CD4-positive, alpha-beta T cell (primary cell): ENCODE measurements around the gene SNCG. TPM values are rescaled to one million over a fixed set of nuclear protein-coding genes. Genes with fewer than 3 reads are reported as not detected.
"Not testable (repeated sequence)": the region's sequence is repeated elsewhere in the genome, so short reads cannot be mapped to it uniquely, and the experiment has no call there.

Source experiments
- ATAC-seq: fragments of 200-7000 bp; cut with Tn5 transposase; one replicate; pipeline ENCODE4 v1.10.0; 2022; ENCODE audit warnings: mild to moderate bottlenecking; ENCODE audit not compliant: poor library complexity
- CTCF ChIA-PET: fragments of 350-600 bp; sonication (Branson Sonifier 250); formaldehyde crosslinking; loops from one replicate; lab custom pipeline; 2021; ENCODE audit warnings: antibody characterized with exemption, inconsistent platforms; lab: Charles Lee
- POLR2A ChIA-PET: fragments of 350-600 bp; sonication (Branson Sonifier 250); formaldehyde crosslinking; loops from one replicate; lab custom pipeline; 2021; ENCODE audit warnings: antibody characterized with exemption, inconsistent platforms; lab: Charles Lee
- DNase-seq, 14 experiments: peaks; one replicate each; pipeline ENCODE4 v3.0.0-alpha.2; 2013 to 2020; ENCODE audit warnings: mixed read lengths in 2 of 14
- H3K27ac ChIP-seq, 2 donors: one replicate each; pipeline versions ENCODE4 v1.5.1 to v1.7.0; 2013; ENCODE audit warnings: low read length in 2 of 2, low read depth in 1 of 2, mild to moderate bottlenecking in 1 of 2
- H3K27me3 ChIP-seq, 2 experiments: 1 replicate in 1 of 2; 2 replicates in 1 of 2; pipeline versions ENCODE4 v1.6.1 to v1.7.0; 2013; ENCODE audit warnings: low read length in 2 of 2, control low read depth in 1 of 2, mild to moderate bottlenecking in 1 of 2, moderate library complexity in 1 of 2; ENCODE audit not compliant: insufficient read depth in 2 of 2, control insufficient read depth in 1 of 2
- H3K36me3 ChIP-seq: one replicate; pipeline ENCODE4 v1.6.1; 2013; ENCODE audit warnings: low read length, control low read depth; ENCODE audit not compliant: insufficient read depth
- H3K4me1 ChIP-seq: one replicate; pipeline ENCODE4 v1.6.1; 2013; ENCODE audit warnings: low read length, control low read depth; ENCODE audit not compliant: insufficient read depth
- H3K4me3 ChIP-seq: one replicate; pipeline ENCODE4 v1.5.1; 2013; ENCODE audit warnings: mild to moderate bottlenecking, low read length, moderate library complexity
- H3K9me3 ChIP-seq, 2 experiments: 1 replicate in 1 of 2; 2 replicates in 1 of 2; pipeline versions ENCODE4 v1.6.1 to v1.7.0; 2013; ENCODE audit warnings: low read length in 2 of 2, mild to moderate bottlenecking in 2 of 2, control low read depth in 1 of 2, moderate library complexity in 1 of 2; ENCODE audit not compliant: control insufficient read depth in 1 of 2, insufficient read depth in 1 of 2
- H3K27ac Mint-ChIP-seq: one replicate; pipeline ENCODE4 v1.8.0; 2020; ENCODE audit warnings: mixed read lengths
- H3K27me3 Mint-ChIP-seq: one replicate; pipeline ENCODE4 v1.8.0; 2021; ENCODE audit warnings: mixed read lengths
- H3K36me3 Mint-ChIP-seq: one replicate; pipeline ENCODE4 v1.8.0; 2021; ENCODE audit warnings: low read depth, mixed read lengths
- H3K4me1 Mint-ChIP-seq: one replicate; pipeline ENCODE4 v1.8.0; 2021; ENCODE audit warnings: low read depth, mixed read lengths
- H3K4me3 Mint-ChIP-seq: one replicate; pipeline ENCODE4 v1.8.0; 2020; ENCODE audit warnings: mild to moderate bottlenecking, mixed read lengths
- H3K9me3 Mint-ChIP-seq: one replicate; pipeline ENCODE4 v1.8.0; 2020; ENCODE audit warnings: mixed read lengths
- intact Hi-C, 2 experiments: fragments of 100-400 bp; cut with DNase I in 1 of 2; cut with micrococcal nuclease in 1 of 2; formaldehyde crosslinking; loops; one replicate each; pipeline versions ENCODE4 v1.15.1 to v1.9.0; 2023 to 2025; cut with DNase I, micrococcal nuclease
- total RNA-seq, 174 experiments: library from RNA in 2 of 174; stranded (reverse) in 2 of 174; gene quantifications; one replicate each; pipeline ENCODE4 v1.2.3 and lab custom pipeline; 2021 to 2026
- TF ChIP-seq, protein P1 (sequence below): fragments of 200-600 bp; IDR thresholded peaks from one replicate; pipeline ENCODE4 v1.8.0; 2022; ENCODE audit warnings: antibody characterized with exemption, mild to moderate bottlenecking

SNCG gene
- total RNA-seq, 2 experiments from 2014 or later, result not detected

DNA sequence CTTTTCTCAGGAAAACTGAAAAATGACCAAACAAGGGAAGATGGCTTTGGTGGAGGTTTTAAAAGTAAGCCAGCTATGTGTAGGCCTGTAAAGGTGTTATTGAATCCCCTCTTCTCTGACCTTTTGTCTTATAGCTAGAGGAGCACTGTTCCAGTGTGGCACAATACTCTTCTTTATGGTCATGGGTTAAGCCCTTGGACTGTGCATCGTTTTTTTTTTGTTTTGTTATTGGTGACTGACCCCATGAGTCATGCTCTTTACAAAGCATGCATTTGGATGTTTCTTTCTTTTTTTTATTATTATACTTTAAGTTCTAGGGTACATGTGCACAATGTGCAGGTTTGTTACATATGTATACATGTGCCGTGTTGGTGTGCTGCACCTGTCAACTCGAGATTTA, 42.1 kb downstream of the SNCG start:
- H3K27me3 Mint-ChIP-seq, result no peaks in the 10 kb centered on the region
- POLR2A ChIA-PET, result no interaction called here
- CTCF ChIA-PET, result no interaction called here

GRCh38 chr10:87007124-87007523, 48.7 kb downstream of the SNCG start:
- H3K4me3 Mint-ChIP-seq, CTCF ChIA-PET, H3K27ac Mint-ChIP-seq, H3K36me3 Mint-ChIP-seq, H3K27me3 Mint-ChIP-seq, H3K27ac ChIP-seq, H3K36me3 ChIP-seq, H3K4me1 Mint-ChIP-seq, H3K4me3 ChIP-seq, DNase-seq, intact Hi-C loops, ATAC-seq, H3K9me3 Mint-ChIP-seq, H3K27me3 ChIP-seq, H3K4me1 ChIP-seq, POLR2A ChIA-PET, H3K9me3 ChIP-seq: not testable (repeated sequence)

More for the DNA sequence above, 42.1 kb downstream of the SNCG start:
- H3K36me3 ChIP-seq, result no peaks in the 10 kb centered on the region
- Mint-ChIP-seq H3K4me1 (no peaks in the 10 kb centered on the region), H3K4me3 (no peak overlapping the region), H3K27ac (no peak overlapping the region), H3K36me3 (no peaks in the 10 kb centered on the region), H3K9me3 (no peaks in the 10 kb centered on the region)
- no peak for DNase-seq
- no peaks in the 10 kb centered on the region for H3K9me3 ChIP-seq
- no peaks in the 10 kb centered on the region for H3K4me1 ChIP-seq
- ATAC-seq, result no peak
- intact Hi-C loops, result no loop called here
- TF ChIP-seq, protein P1, sequence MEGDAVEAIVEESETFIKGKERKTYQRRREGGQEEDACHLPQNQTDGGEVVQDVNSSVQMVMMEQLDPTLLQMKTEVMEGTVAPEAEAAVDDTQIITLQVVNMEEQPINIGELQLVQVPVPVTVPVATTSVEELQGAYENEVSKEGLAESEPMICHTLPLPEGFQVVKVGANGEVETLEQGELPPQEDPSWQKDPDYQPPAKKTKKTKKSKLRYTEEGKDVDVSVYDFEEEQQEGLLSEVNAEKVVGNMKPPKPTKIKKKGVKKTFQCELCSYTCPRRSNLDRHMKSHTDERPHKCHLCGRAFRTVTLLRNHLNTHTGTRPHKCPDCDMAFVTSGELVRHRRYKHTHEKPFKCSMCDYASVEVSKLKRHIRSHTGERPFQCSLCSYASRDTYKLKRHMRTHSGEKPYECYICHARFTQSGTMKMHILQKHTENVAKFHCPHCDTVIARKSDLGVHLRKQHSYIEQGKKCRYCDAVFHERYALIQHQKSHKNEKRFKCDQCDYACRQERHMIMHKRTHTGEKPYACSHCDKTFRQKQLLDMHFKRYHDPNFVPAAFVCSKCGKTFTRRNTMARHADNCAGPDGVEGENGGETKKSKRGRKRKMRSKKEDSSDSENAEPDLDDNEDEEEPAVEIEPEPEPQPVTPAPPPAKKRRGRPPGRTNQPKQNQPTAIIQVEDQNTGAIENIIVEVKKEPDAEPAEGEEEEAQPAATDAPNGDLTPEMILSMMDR, result no peak
- H3K27ac ChIP-seq, result no peak overlapping the region
- H3K27me3 ChIP-seq, result no peaks in the 10 kb centered on the region
- H3K4me3 ChIP-seq, result no peak overlapping the region

DNA sequence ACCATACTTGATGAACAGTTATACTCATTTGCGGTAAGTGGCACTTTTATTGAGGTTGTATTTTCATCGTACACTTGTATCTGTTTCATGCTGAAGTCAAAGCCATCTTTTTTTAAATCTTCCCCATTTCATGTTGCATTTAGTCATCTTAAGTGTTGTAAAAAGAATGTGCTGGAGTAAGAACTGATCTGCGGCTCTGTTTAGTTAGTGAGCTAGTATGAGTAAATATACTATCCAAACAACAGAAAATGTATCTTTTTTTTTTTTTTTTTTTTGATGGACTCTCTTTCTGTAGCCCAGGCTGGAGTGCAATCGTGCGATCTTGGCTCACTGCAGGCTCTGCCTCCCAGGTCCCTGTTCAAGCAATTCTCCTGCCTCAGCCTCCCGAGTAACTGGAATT, 49.3 kb downstream of the SNCG start:
- H3K27ac ChIP-seq, H3K4me3 Mint-ChIP-seq, CTCF ChIA-PET, H3K27me3 ChIP-seq, ATAC-seq, H3K4me1 Mint-ChIP-seq, H3K4me3 ChIP-seq, H3K4me1 ChIP-seq, H3K9me3 ChIP-seq, H3K27me3 Mint-ChIP-seq, H3K9me3 Mint-ChIP-seq, H3K36me3 Mint-ChIP-seq, DNase-seq, POLR2A ChIA-PET, intact Hi-C loops, H3K27ac Mint-ChIP-seq, H3K36me3 ChIP-seq: not testable (repeated sequence)

DNA sequence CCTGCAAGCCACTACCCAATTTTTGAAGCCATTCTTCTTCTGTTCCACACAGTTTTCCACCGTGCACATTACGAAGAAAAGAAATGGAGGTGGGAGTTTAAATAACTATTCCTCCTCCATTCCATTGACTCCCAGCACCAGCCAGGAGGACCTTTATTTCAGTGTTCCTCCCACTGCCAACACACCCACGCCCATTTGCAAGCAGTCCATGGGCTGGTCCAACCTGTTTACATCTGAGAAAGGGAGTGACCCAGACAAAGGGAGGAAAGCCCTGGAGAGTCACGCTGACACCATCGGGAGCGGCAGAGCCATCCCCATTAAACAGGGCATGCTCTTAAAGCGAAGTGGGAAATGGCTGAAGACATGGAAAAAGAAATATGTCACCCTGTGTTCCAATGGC, 49.9 kb downstream of the SNCG start:
- CTCF ChIA-PET, ATAC-seq, POLR2A ChIA-PET, H3K4me3 ChIP-seq, H3K36me3 ChIP-seq, H3K9me3 ChIP-seq, H3K27me3 Mint-ChIP-seq, H3K27ac Mint-ChIP-seq, H3K4me1 ChIP-seq, H3K36me3 Mint-ChIP-seq, H3K27me3 ChIP-seq, intact Hi-C loops, H3K9me3 Mint-ChIP-seq, DNase-seq, H3K4me3 Mint-ChIP-seq, H3K27ac ChIP-seq, H3K4me1 Mint-ChIP-seq: not testable (repeated sequence)

DNA sequence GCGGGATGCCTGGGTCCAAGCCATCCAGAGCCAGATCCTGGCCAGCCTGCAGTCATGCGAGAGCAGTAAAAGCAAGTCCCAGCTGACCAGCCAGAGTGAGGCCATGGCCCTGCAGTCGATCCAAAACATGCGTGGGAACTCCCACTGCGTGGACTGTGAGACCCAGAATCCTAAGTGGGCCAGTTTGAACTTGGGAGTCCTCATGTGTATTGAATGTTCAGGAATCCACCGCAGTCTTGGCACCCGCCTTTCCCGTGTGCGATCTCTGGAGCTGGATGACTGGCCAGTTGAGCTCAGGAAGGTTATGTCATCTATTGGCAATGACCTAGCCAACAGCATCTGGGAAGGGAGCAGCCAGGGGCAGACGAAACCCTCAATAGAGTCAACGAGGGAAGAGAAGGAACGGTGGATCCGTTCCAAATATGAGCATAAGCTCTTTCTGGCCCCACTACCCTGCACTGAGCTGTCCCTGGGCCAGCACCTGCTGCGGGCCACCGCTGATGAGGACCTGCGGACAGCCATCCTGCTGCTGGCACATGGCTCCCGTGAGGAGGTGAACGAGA, 50.8 kb downstream of the SNCG start:
- H3K36me3 ChIP-seq, H3K4me3 Mint-ChIP-seq, CTCF ChIA-PET, H3K9me3 Mint-ChIP-seq, H3K4me1 Mint-ChIP-seq, POLR2A ChIA-PET, H3K9me3 ChIP-seq, H3K4me1 ChIP-seq, H3K27me3 Mint-ChIP-seq, DNase-seq, H3K27ac ChIP-seq, H3K27me3 ChIP-seq, H3K27ac Mint-ChIP-seq, intact Hi-C loops, ATAC-seq, H3K36me3 Mint-ChIP-seq, H3K4me3 ChIP-seq: not testable (repeated sequence)

Other genes with a start within 250 kb of the SNCG start
- gene BMPR1A, start 202.0 kb upstream of the SNCG start, total RNA-seq, result 1 to 10 TPM; 1.9 to 2.6 TPM
- gene MMRN2, start 984 bp upstream of the SNCG start, total RNA-seq, result 1 to 10 TPM in 1 of 2 experiments, under 1 TPM in 1; 0.47 to 1.8 TPM
- gene ADIRF, start 9.9 kb downstream of the SNCG start, total RNA-seq, result not detected
- gene FAM25A, start 61.7 kb downstream of the SNCG start, total RNA-seq, result not detected
- gene GLUD1, start 136.2 kb downstream of the SNCG start, total RNA-seq, result 10 to 100 TPM; 81.0 to 82.4 TPM
- gene SHLD2, start 136.6 kb downstream of the SNCG start, total RNA-seq, result 10 to 100 TPM; 20.6 to 23.0 TPM